HEK293 (cell line): ENCODE results near the gene SLC51A.

Source experiments
- ATF2 ChIP-seq: fragments of 450-650 bp; formaldehyde crosslinking; IDR thresholded peaks from 2 replicates; pipeline ENCODE4 v1.5.1; 2016; ENCODE audit warnings: missing biosample characterization, missing genetic modification characterization, low read depth
- CTCF ChIP-seq: fragments of 450-650 bp; formaldehyde crosslinking; IDR thresholded peaks from 2 replicates; pipeline ENCODE4 v1.5.1; 2016; ENCODE audit warnings: missing biosample characterization, missing genetic modification characterization
- GLI4 ChIP-seq: fragments of 450-650 bp; formaldehyde crosslinking; IDR thresholded peaks from 2 replicates; pipeline ENCODE4 v1.5.1; 2016; ENCODE audit warnings: missing biosample characterization, missing genetic modification characterization
- PBX3 ChIP-seq: sonication (generic); formaldehyde crosslinking; IDR thresholded peaks from 2 replicates; pipeline ENCODE4 v1.8.1; 2022; ENCODE audit warnings: mild to moderate bottlenecking, moderate library complexity, missing genetic modification reagents
- ZBTB8A ChIP-seq: fragments of 450-650 bp; formaldehyde crosslinking; IDR thresholded peaks from 2 replicates; pipeline ENCODE4 v1.5.1; 2016; ENCODE audit warnings: missing biosample characterization, missing genetic modification characterization
- ZNF2 ChIP-seq: fragments of 450-650 bp; formaldehyde crosslinking; IDR thresholded peaks from 2 replicates; pipeline ENCODE4 v1.5.1; 2016; ENCODE audit warnings: missing biosample characterization, missing genetic modification characterization
- ZNF366 ChIP-seq: fragments of 450-650 bp; formaldehyde crosslinking; conservative IDR thresholded peaks from 2 replicates; pipeline ENCODE4 v1.5.1; 2016; ENCODE audit warnings: missing biosample characterization, missing genetic modification characterization
- ZNF76 ChIP-seq: fragments of 450-650 bp; formaldehyde crosslinking; IDR thresholded peaks from 2 replicates; pipeline ENCODE4; 2016; ENCODE audit warnings: low read depth, missing biosample characterization, missing genetic modification characterization, borderline replicate concordance
- ZSCAN16 ChIP-seq: fragments of 450-650 bp; formaldehyde crosslinking; IDR thresholded peaks from 2 replicates; pipeline ENCODE4 v1.5.1; 2016; ENCODE audit warnings: missing biosample characterization, missing genetic modification characterization
- ZSCAN5A ChIP-seq: fragments of 450-650 bp; formaldehyde crosslinking; IDR thresholded peaks from 2 replicates; pipeline ENCODE4 v1.5.1; 2016; ENCODE audit warnings: missing biosample characterization, missing genetic modification characterization

GRCh38 chr3:196273655-196274054 is 57.3 kb downstream of the SLC51A start:
- no peak for TF ChIP-seq GLI4 (tag by site-specific recombination)
- TF ChIP-seq ZBTB8A (tag by site-specific recombination): no peak
- no peak for TF ChIP-seq CTCF (tag by site-specific recombination)
- no peak for TF ChIP-seq ZNF2 (tag by site-specific recombination)
- no peak for TF ChIP-seq PBX3 (CRISPR knock-in tag)
- TF ChIP-seq ZSCAN16: no peak
- TF ChIP-seq ATF2 (tag by site-specific recombination): no peak
- no peak for TF ChIP-seq ZNF366 (tag by site-specific recombination)
- no peak for TF ChIP-seq ZSCAN5A (tag by site-specific recombination)
- TF ChIP-seq ZNF76 (tag by site-specific recombination): no peak
